HG02623 (cell line): Measurements from ENCODE around the gene MIPEP.

Experiments
- ATAC-seq: cut with Tn5 transposase; IDR thresholded peaks from one replicate; pipeline ENCODE4 v1.9.1; 2021; ENCODE audit warnings: moderate library complexity; ENCODE audit not compliant: unreplicated experiment

MIPEP gene

DNA sequence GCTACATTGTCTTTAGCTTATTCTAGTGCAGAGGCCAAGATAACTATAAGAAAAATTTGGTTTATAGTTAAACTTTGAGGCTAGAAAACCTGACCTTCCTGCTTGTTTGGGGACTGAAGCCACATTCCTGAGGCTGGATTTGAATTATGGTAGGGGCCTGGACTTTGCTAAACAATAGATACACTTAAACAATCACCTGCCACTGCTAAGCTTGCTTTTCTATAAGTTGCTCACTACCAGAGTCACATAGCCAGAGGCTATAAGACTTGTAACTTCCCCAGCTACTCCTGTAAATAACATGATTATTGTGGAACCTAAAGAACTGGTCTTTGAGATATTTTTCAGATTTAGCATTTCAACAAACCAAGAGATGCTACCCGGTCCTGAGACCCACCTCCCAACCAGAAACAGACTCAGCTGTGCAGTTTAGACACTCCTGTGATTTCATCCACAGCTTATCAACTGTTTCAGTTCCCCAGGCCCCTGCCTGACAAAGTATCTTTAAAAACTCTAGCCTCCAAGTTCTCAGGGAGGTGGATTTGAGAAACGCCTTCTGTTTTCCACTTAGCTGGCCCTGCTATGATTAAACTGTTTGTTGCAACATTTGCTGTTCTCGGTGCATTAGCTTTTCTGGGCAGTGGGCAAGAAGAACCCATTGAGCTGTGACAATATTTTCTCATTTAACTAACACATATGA, 77.7 kb downstream of the MIPEP start:
- no peak for ATAC-seq

DNA sequence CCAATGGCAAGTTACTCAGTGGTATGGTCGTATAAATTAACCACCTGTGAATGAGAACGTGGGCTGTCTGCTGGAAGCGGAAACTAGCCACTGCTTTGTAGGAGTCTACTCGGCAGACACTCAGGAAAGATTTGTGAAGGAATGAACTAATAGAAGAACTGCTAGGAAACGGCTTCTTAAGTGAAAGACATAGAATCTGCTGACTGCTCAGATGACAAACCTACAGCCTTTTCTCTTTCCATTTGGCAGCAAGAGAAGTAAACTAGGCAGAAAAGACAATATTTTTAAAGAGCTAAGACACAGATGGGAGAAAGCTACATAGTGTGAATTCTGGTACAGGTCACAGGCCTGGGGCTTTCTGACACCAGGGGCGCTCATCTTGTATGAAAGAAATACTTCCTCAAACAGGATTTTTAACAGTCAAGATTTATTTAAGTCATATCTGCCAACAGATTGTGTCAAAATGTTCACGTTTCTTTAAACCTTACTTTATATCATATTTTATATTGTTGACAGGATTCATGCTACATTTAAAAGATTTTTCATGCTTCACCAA, 78.4 kb downstream of the MIPEP start:
- ATAC-seq = no peak

GRCh38 chr13:23808803-23809202, 80.4 kb downstream of the MIPEP start:
- no peak for ATAC-seq

GRCh38 chr13:23806874-23807526, 82.2 kb downstream of the MIPEP start:
- ATAC-seq = peak; percentile 22

GRCh38 chr13:23805821-23806220, 83.4 kb downstream of the MIPEP start:
- no peak for ATAC-seq

GRCh38 chr13:23805122-23805521, 84.1 kb downstream of the MIPEP start:
- ATAC-seq = no peak

DNA sequence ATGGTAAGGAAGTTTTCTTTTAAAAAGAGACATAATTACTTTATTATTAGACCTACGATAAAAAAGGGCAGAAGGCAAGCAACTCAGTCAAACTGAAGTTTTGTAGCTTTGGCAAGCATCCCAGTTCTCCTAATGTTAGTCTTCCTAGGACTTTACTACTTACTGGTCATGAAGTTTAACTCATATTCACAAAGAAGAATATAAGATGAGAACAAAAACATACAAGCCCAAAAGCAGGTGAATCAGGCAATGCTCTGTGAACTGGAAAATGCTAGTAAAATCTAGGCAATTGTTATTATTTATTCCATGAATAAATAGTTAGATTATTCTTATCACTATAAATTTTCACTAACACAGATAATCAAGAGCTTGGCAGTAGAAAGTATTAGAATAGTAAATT, 85.0 kb downstream of the MIPEP start:
- no peak for ATAC-seq

GRCh38 chr13:23801141-23801540, 88.1 kb downstream of the MIPEP start:
- no peak for ATAC-seq

- peak; percentile 81 for ATAC-seq
Observed at GRCh38 chr13:23799945-23800344, 89.3 kb downstream of the MIPEP start.

DNA sequence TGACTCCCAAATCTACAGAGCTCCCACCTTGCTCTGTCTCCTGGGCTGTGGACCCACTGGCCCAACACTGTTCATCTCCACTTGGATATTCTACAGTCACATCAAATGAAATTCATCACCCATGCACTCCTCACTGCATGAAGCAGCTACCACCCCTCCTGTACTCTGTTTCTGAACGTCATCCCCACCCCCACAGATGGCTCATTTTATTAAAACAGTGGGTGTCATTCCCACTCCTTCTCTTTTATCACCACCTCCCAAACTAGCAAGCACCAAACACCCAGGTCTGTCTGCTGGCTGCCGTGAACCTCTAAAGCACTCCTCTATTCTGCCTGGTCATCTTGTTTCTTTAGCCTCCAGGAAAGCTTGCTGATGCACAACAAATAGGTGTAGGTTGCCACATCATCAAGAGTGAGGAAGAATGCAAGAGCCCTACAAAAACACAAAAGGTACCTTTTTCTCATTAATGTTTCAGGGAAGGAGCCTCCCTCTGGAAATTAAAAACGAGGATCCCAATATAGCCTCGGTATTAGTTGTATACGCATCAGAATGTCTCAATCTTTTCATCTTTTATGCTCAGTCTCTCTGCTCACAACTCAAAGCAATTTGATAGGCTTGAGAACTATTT, 91.8 kb downstream of the MIPEP start:
- no peak for ATAC-seq

GRCh38 chr13:23796551-23796950, 92.6 kb downstream of the MIPEP start:
- no peak for ATAC-seq

DNA sequence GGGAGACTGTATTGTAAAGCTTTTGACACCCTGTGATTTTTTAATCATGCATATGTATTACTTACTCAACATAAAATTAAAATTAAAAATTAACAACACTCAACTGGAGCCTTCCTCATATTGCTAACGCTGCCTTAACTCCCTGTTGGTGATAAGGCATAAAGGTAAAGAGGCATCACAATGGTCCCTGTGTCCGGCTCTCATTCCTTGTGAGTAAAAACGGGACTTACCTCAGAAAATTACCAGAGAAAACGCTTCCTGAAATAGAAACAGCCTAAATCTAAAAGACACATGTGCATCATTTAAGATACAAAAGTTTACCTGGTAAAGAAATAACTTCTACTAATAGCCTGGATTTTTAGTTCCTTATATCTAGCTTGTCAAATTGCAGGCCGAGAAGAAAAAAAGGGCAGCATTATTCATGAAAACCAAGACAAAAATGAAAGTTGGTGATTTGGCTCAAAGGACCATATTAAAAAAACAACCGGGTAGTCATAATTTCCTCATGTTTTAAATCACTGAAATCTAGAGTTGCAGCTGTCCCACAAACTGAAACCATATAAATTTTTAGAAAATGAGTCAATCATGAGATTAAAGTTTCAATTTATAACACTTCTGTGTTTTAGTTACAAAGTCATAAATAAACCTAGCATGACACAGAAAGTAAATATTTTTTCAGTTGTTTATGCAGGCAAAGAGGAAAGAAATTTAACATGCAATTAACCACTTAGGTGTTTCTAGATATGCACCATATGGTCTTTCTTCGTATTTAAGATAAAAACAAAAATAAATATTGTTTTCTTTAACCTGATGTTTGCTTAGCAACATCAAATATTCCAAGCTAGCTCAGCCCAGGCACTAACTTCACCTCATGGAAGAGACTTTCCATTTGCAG, 94.7 kb downstream of the MIPEP start:
- ATAC-seq = peak; percentile 47

- ATAC-seq = no peak
Observed at GRCh38 chr13:23793711-23794110, 95.5 kb downstream of the MIPEP start.

GRCh38 chr13:23792680-23793079, 96.5 kb downstream of the MIPEP start:
- ATAC-seq = no peak

DNA sequence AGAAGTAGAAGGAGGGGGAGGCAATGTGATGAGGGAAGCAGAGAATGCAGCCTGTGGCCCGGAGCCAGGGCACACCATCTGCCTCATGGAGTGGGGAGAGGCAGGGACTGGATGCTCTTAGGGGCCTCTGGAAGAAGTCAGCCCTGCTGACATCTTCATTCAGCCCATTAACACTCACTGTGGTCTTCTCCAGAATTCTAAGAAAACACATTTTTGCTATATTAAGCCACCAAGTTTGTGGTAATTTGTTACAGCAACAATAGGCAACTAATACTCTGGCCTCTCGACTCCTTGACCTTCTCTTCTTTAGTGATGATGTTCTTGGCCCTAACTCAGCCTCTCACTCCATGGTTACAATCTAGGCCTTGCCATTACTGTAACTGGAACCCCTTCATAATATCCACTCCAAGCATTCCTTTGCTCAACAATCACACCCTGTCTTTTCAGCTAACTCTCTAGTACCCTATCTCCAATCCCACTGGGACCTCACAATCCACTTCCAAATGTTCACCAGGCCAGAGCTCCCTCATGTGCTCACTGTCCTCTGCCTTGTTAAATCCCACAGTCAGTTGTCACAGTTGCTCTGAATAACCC, 98.5 kb downstream of the MIPEP start:
- no peak for ATAC-seq

DNA sequence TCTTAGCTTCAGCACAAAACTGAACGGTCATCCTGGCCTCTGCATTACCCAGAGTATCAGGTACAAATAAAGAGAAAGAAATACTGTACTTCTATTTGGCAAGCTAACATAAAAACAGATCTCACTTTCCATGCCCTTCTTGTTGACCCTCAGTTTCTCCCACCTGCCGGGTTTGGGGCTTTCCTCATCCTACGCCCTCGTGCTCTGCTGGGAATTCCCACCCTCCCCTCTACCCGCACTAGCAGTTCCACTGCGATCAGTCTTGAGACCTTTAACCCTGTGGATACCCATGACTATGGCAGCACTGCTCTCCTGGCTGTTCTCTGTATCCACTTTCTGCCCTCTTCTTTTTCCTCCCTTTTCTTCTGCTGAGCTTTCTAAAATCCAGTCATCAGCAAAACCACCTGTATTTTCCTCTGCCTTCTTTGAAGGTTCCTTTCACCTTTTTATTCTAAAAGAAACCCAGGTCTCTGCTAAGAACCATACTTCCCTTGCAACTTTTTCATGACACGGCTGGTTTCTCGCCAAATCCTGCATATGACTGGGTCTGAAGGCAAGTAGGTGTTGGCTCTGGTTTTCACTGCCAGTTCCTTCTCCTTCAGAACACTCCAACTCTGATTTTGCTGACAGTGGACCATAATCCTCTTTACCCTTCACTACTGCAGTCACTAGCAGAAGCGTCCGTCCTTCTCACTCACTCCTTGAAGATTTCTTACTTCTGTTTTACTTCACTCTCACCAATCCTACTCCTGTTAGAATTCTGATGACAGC, 99.4 kb downstream of the MIPEP start:
- ATAC-seq = no peak

DNA sequence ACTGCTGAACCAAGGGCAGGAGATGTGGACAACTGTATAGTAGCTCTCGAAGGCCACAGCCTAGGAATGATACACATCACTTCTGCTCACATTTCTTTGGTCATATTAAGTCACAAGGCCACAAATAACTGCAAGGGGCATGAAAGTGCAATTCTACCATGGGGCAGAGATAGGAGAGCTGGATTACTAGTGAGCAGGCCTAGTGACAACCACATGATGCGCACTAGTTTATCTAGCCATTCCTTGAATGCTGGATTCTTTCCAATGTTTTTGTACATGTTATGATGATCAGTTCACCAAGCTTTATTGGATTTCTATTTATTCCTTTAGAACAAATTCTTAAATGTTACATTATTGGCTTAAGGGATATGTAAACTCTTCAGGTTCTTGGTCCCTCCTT, 100.7 kb downstream of the MIPEP start:
- no peak for ATAC-seq

- ATAC-seq = no peak
Observed at GRCh38 chr13:23787464-23787863, 101.7 kb downstream of the MIPEP start.

GRCh38 chr13:23786607-23787006, 102.6 kb downstream of the MIPEP start:
- no peak for ATAC-seq

DNA sequence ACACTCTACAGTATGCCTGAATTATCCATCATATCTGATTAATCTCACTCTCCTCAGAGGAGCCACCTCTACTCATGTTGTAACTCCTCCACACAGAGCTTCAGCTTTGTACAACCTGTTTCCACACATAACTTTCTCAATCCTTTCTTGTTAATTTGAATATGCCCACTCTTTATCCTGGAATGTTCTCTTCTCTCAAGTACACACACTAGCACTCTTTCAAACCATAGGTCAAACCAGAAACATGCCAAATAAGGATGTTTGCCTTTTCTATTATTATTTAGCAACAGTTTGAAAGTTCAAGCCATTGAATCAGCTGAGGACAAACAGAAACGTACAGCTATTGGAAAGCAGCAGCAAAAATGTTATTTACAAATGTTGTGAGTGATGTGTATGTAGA, 110.3 kb downstream of the MIPEP start:
- ATAC-seq = no peak
